ENCODE measurements around the gene VANGL1.
A peak's percentile ranks its signal among the peaks of the same experiment; 100 is the strongest.

VANGL1 gene

DNA sequence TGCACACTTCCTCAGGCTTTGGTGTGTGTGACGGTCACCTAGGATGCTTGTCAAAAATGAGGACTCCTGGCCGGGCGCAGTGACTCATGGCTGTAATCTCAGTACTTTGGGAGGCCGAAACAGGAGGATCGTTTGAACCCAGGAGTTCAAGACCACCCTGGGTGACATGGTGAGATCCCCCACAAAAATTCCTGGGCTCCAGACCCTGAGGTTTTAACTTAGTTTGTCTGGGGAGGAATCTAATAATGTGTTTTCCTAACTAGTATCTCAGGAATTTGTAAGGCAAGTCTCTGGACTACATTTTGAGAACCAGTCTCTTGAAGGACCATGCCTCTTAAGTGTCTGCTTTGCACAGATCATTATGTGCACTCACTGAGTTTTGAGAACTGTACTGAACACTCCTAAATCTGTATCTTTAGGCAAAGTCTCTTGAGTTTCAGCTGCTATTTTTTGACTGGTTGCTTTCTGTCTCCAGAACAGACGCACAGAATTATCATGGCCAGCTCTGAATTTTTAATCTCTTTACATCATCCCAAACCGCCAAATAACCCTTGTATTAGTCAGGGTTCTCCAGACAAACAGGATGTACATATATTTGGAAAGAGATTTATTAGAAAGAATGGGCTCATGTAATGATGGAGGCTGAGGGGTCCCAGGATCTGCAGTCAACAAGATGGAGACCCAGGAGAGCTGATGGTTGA is 45.5 kb upstream of the VANGL1 start:
- Mint-ChIP-seq H3K36me3 (ENCODE audit: low read depth) (peaks cover 5% of the 10 kb centered on the region), H3K9me3 (peaks cover 21% of the 10 kb centered on the region), H3K4me3 (no peak overlapping the region), H3K27me3 (ENCODE audit: low read depth, poor library complexity) (no peaks in the 10 kb centered on the region), H3K4me1 (peaks cover 18% of the 10 kb centered on the region), H3K27ac (no peak overlapping the region)
- no peak for TF ChIP-seq CTCF (IDR thresholded peaks at IDR 0.05)
- DNase-seq: no peak

GRCh38 chr1:115604508-115604907 is 37.3 kb upstream of the VANGL1 start:
- Mint-ChIP-seq H3K36me3 (ENCODE audit: low read depth) (no peaks in the 10 kb centered on the region), H3K27ac (no peak overlapping the region), H3K4me3 (no peak overlapping the region), H3K27me3 (ENCODE audit: low read depth, poor library complexity) (peaks cover 3% of the 10 kb centered on the region), H3K4me1 (no peaks in the 10 kb centered on the region), H3K9me3 (peaks cover 24% of the 10 kb centered on the region)
- DNase-seq: no peak
- no peak for TF ChIP-seq CTCF (IDR thresholded peaks at IDR 0.05)

DNA sequence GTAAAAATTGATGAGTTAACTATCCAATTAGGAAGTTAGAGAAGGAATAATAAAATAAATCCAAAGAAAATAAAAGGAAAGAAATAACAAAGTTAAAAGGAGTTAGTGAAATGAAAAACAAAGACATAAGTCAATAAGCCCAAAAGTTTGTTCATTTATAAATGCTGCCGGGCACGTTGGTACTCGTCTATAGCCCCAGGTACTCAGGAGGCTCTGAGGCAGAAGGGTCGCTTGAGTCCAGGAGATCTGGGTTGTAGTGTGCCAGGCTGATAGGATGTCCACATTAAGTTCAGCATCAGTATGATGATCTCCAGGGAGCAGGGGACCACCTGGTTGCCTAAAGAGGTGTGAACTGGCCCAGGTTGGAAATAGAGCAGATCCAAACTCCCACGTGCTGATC is 35.5 kb upstream of the VANGL1 start:
- no peak for DNase-seq
- Mint-ChIP-seq H3K27me3 (ENCODE audit: low read depth, poor library complexity) (peaks cover 3% of the 10 kb centered on the region), H3K36me3 (ENCODE audit: low read depth) (no peaks in the 10 kb centered on the region), H3K4me3 (no peak overlapping the region), H3K4me1 (no peaks in the 10 kb centered on the region), H3K27ac (peak overlapping the region; percentile 32), H3K9me3 (peaks cover 16% of the 10 kb centered on the region)
- TF ChIP-seq CTCF (IDR thresholded peaks at IDR 0.05): no peak

DNA sequence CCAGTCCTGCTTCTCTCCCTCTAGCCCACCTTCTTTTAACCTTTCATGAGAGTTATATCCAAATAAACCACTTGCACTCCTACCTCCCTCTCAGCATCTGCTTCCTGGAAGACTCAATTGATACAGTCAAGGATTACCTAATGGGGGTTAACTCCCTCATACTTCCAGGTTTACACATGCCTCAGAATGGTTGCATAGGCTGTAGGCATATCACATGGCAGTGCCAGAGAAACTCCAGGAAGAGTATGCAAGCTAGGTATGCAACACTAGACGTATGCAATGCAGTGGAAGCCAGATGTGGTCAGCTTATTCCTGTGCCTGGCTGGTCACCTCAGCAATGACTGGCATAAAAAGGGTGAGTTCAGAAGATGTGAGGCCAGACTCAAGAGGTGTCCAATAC is 32.7 kb upstream of the VANGL1 start:
- Mint-ChIP-seq H3K9me3 (peaks cover 18% of the 10 kb centered on the region), H3K4me1 (no peaks in the 10 kb centered on the region), H3K27ac (no peak overlapping the region), H3K27me3 (ENCODE audit: low read depth, poor library complexity) (peaks cover 6% of the 10 kb centered on the region), H3K4me3 (no peak overlapping the region), H3K36me3 (ENCODE audit: low read depth) (no peaks in the 10 kb centered on the region)
- TF ChIP-seq CTCF (IDR thresholded peaks at IDR 0.05): no peak
- no peak for DNase-seq

GRCh38 chr1:115613767-115614166 is 28.0 kb upstream of the VANGL1 start:
- no peak for DNase-seq
- peaks cover 21% of the 10 kb centered on the region for H3K9me3 Mint-ChIP-seq
- H3K36me3 Mint-ChIP-seq (ENCODE audit: low read depth): no peaks in the 10 kb centered on the region
- no peak overlapping the region for H3K27ac Mint-ChIP-seq
- H3K4me1 Mint-ChIP-seq: no peaks in the 10 kb centered on the region
- H3K27me3 Mint-ChIP-seq (ENCODE audit: low read depth, poor library complexity): peaks cover 7% of the 10 kb centered on the region
- no peak for TF ChIP-seq CTCF (IDR thresholded peaks at IDR 0.05)
- H3K4me3 Mint-ChIP-seq: no peak overlapping the region

DNA sequence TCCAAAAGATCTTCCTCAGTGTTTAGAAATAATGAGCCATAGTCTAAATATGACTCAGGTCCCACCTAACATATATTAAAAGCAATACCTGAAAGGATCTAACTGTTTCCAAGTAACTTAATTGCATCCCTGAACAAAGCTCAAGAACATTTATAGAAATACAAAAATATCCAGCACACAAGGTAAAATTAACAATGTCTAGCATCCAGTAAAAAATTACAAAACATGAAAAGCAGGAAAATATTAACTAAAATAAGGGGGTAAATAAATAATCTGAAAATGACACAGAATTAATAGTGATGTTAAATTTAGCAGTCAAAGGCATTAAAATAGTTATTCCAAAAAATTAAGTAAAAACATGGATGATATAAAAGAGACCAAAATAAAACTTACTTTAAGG is 21.3 kb upstream of the VANGL1 start:
- Mint-ChIP-seq H3K27ac (no peak overlapping the region), H3K4me1 (no peaks in the 10 kb centered on the region), H3K36me3 (ENCODE audit: low read depth) (peaks cover 22% of the 10 kb centered on the region)

More for the DNA sequence above, 21.3 kb upstream of the VANGL1 start:
- peaks cover 52% of the 10 kb centered on the region for H3K9me3 Mint-ChIP-seq
- no peak for TF ChIP-seq CTCF (IDR thresholded peaks at IDR 0.05)
- no peak for DNase-seq
- no peak overlapping the region for H3K4me3 Mint-ChIP-seq
- peaks cover 16% of the 10 kb centered on the region for H3K27me3 Mint-ChIP-seq (ENCODE audit: low read depth, poor library complexity)

All from nephron progenitor cell (in vitro differentiated cells).